GM12878 (cell line): ENCODE measurements around the gene C15orf62. TPM values are rescaled to one million over a fixed set of nuclear protein-coding genes. Genes with fewer than 3 reads are reported as not detected.

Source experiments
- ATAC-seq: fragments of 200-7000 bp; cut with Tn5 transposase; 3 replicates; pipeline ENCODE4 v1.9.1; 2020; ENCODE audit warnings: mild to moderate bottlenecking, moderate library complexity
- BruUV-seq: library from RNA; stranded (reverse); fragments of 400-500 nt; replicated peaks from 2 replicates; lab custom pipeline; 2021; lab: Mats Ljungman, UMichigan
- CTCF ChIA-PET: fragments of 300-600 bp; sonication (Branson Sonifier 250); formaldehyde crosslinking; extraction: SDS; loops from one replicate; lab custom pipeline; 2021; ENCODE audit warnings: inconsistent platforms; lab: Yijun Ruan, JAX
- POLR2A ChIA-PET: fragments of 350-600 bp; formaldehyde crosslinking; extraction: SDS; loops from one replicate; lab custom pipeline; 2021; ENCODE audit warnings: inconsistent platforms; lab: Charles Lee
- RAD21 ChIA-PET: fragments of 300-600 bp; sonication (Branson Sonifier 250); formaldehyde crosslinking; loops from one replicate; lab custom pipeline; 2023; ENCODE audit warnings: antibody characterized with exemption; ENCODE audit not compliant: unreplicated experiment; lab: Charles Lee
- SMC1A ChIA-PET: fragments of 300-600 bp; sonication (Branson Sonifier 250); formaldehyde crosslinking; loops from one replicate; lab custom pipeline; 2023; ENCODE audit not compliant: unreplicated experiment, uncharacterized antibody; lab: Charles Lee
- DNase-seq: peaks from one replicate; pipeline ENCODE4 v3.0.0-alpha.2; 2011; ENCODE audit warnings: low read depth, low spot score
- FAIRE-seq: peaks from 3 replicates; lab custom pipeline; 2011; peaks lifted over from hg19 to GRCh38; lab: Jason Lieb, UNC
- H2AFZ ChIP-seq: 2 replicates; pipeline ENCODE4 v1.6.0; 2011; ENCODE audit warnings: low read depth, low read length, control low read depth; ENCODE audit not compliant: control insufficient read depth
- H3K27ac ChIP-seq: 2 replicates; pipeline ENCODE4 v1.5.1; 2011; ENCODE audit warnings: control low read depth; ENCODE audit not compliant: control insufficient read depth, insufficient read depth
- H3K27me3 ChIP-seq, 2 experiments: replicated peaks in 1 of 2; 2 replicates each; pipeline versions ENCODE4 v1.6.0 to v1.6.1; 2011; ENCODE audit warnings: low read length in 1 of 2; ENCODE audit not compliant: control insufficient read depth in 2 of 2, insufficient read depth in 2 of 2
- H3K36me3 ChIP-seq, 2 experiments: 2 replicates each; pipeline ENCODE4 v1.5.1; 2011; ENCODE audit warnings: low read length in 1 of 2; ENCODE audit not compliant: control insufficient read depth in 2 of 2, insufficient read depth in 2 of 2
- H3K4me1 ChIP-seq: 2 replicates; pipeline ENCODE4 v1.6.1; 2011; ENCODE audit warnings: mild to moderate bottlenecking, low read length, moderate library complexity, mixed read lengths; ENCODE audit not compliant: control insufficient read depth, insufficient read depth
- H3K4me2 ChIP-seq: 2 replicates; pipeline ENCODE4 v1.6.0; 2011; ENCODE audit warnings: control low read depth; ENCODE audit not compliant: control insufficient read depth, insufficient read depth
- H3K4me3 ChIP-seq: fragments of 200-600 bp; sonication (generic); 2 replicates; pipeline ENCODE4 v1.5.1; 2016
- H3K79me2 ChIP-seq: 2 replicates; pipeline ENCODE4 v1.6.0; 2011; ENCODE audit warnings: low read length; ENCODE audit not compliant: control insufficient read depth, insufficient read depth
- H3K9ac ChIP-seq: 2 replicates; pipeline ENCODE4 v1.8.0; 2011; ENCODE audit warnings: low read length, control low read depth, mixed read lengths; ENCODE audit not compliant: control insufficient read depth, insufficient read depth
- H3K9me3 ChIP-seq: replicated peaks from 3 replicates; pipeline ENCODE4 v1.5.1; 2011; ENCODE audit warnings: mild to moderate bottlenecking, low read length; ENCODE audit not compliant: control insufficient read depth, insufficient read depth
- H4K20me1 ChIP-seq: 2 replicates; pipeline ENCODE4 v1.6.0; 2011; ENCODE audit not compliant: control insufficient read depth, insufficient read depth
- CHD4 ChIP-seq: fragments of 200-600 bp; sonication (generic); IDR thresholded peaks from 2 replicates; pipeline ENCODE4 v1.6.1; 2016; ENCODE audit warnings: mild to moderate bottlenecking
- DPF2 ChIP-seq: fragments of 450-650 bp; IDR thresholded peaks from 2 replicates; pipeline ENCODE4 v1.6.1; 2017; ENCODE audit warnings: mild to moderate bottlenecking
- FOXM1 ChIP-seq: IDR thresholded peaks from 2 replicates; pipeline ENCODE4 v1.6.1; 2012; ENCODE audit warnings: low read depth, mild to moderate bottlenecking, inconsistent platforms, low read length, moderate library complexity
- HDAC6 ChIP-seq: fragments of 200-600 bp; sonication (generic); IDR thresholded peaks from one replicate; pipeline ENCODE4 v1.8.0; 2017; ENCODE audit warnings: antibody characterized with exemption; ENCODE audit not compliant: unreplicated experiment
- MYC ChIP-seq: IDR thresholded peaks from 2 replicates; pipeline ENCODE4 v1.6.1; 2011; ENCODE audit warnings: mild to moderate bottlenecking, low read length, moderate library complexity, inconsistent platforms; ENCODE audit not compliant: insufficient read depth, insufficient replicate concordance, insufficient read length, severe bottlenecking
- POLR2A ChIP-seq: IDR thresholded peaks from 2 replicates; pipeline ENCODE4 v1.6.1; 2011; ENCODE audit warnings: low read depth, mild to moderate bottlenecking, low read length
- RB1 ChIP-seq: fragments of 450-650 bp; formaldehyde crosslinking; IDR thresholded peaks from 2 replicates; pipeline ENCODE4 v1.6.1; 2017; ENCODE audit warnings: mild to moderate bottlenecking, borderline replicate concordance
- RBBP5 ChIP-seq: fragments of 200-600 bp; sonication (generic); conservative IDR thresholded peaks from 2 replicates; pipeline ENCODE4 v1.6.1; 2016
- SMC3 ChIP-seq: IDR thresholded peaks from 2 replicates; pipeline ENCODE4 v1.6.1; 2011; ENCODE audit warnings: low read length, improper control_type of control experiment, borderline replicate concordance
- TARDBP ChIP-seq: IDR thresholded peaks from 2 replicates; pipeline ENCODE4 v1.6.1; 2016; ENCODE audit warnings: borderline replicate concordance
- TBL1XR1 ChIP-seq: IDR thresholded peaks from 2 replicates; pipeline ENCODE4 v1.6.1; 2012; ENCODE audit warnings: low read depth, low read length, improper control_type of control experiment
- YBX1 ChIP-seq: fragments of 450-650 bp; IDR thresholded peaks from 2 replicates; pipeline ENCODE4 v1.6.1; 2016; ENCODE audit warnings: antibody characterized with exemption
- ZNF384 ChIP-seq: IDR thresholded peaks from 2 replicates; pipeline ENCODE4 v1.6.1; 2012; ENCODE audit warnings: low read depth, mild to moderate bottlenecking, low read length, improper control_type of control experiment, borderline replicate concordance
- ZZZ3 ChIP-seq: IDR thresholded peaks from 2 replicates; pipeline ENCODE4 v1.6.1; 2011; ENCODE audit warnings: low read depth; ENCODE audit not compliant: control insufficient read depth, insufficient read length
- WGBS: methylation state at CpG from one replicate; pipeline ENCODE4 v1.1.6; 2016; ENCODE audit warnings: low lambda C conversion rate; ENCODE audit not compliant: insufficient replicate concordance, insufficient coverage; ENCODE audit errors: missing lambda C conversion rate; 5-methylcytosine and 5-hydroxymethylcytosine counted together
- in situ Hi-C: fragments of 300-500 bp; cut with MboI; formaldehyde crosslinking; loops from 9 replicates; pipeline ENCODE4 v1.14.3; 2018; ENCODE audit warnings: mixed read lengths
- intact Hi-C: fragments of 100-400 bp; cut with micrococcal nuclease; formaldehyde crosslinking; loops from one replicate; pipeline ENCODE4 v1.14.2; 2022; ENCODE audit not compliant: unreplicated experiment
- polyA plus RNA-seq, 11 experiments: library from polyadenylated mRNA; depleted of rRNA in 4 of 11; unstranded in 6 of 11; stranded (reverse) in 5 of 11; fragments of >200 nt; fragmentation: Nextera tagmentation in 4 of 11; fragmentation: Illumina TruSeq in 1 of 11; extraction: Ambion mirVana in 4 of 11; extraction: Trizol in 1 of 11; gene quantifications; 1 replicate in 1 of 11; 2 replicates in 10 of 11; pipeline versions ENCODE4 v1.2.1 to v1.2.3, GENCODE V29; 2011 to 2016; ENCODE audit warnings: inconsistent platforms in 2 of 11, missing spikeins in 2 of 11, low read depth in 1 of 11
- total RNA-seq, 4 experiments: library from RNA; depleted of rRNA in 3 of 4; stranded (reverse); fragments of >200 nt in 3 of 4; fragmentation: Illumina TruSeq in 1 of 4; extraction: Trizol in 1 of 4; gene quantifications; 2 replicates each; pipeline versions ENCODE4 v1.2.1 to v1.2.3, GENCODE V29; 2013 to 2021
- TF ChIP-seq, protein P1 (sequence below): fragments of 450-650 bp; IDR thresholded peaks from 2 replicates; pipeline ENCODE4 v1.6.1; 2016; ENCODE audit warnings: mild to moderate bottlenecking
- TF ChIP-seq, protein P2 (sequence below): IDR thresholded peaks from 2 replicates; pipeline ENCODE4 v1.6.1; 2011; ENCODE audit warnings: borderline replicate concordance, low read depth, mild to moderate bottlenecking, moderate library complexity, low read length; ENCODE audit not compliant: insufficient read depth, poor library complexity, severe bottlenecking

Gene C15orf62
- total and polyA plus RNA-seq, 10 of the 15 experiments (the other 5 are each of a cell fraction or from before 2014, with no cell fraction given), result 0.06 to 0.68 (median 0.40) TPM; not detected in 1

DNA sequence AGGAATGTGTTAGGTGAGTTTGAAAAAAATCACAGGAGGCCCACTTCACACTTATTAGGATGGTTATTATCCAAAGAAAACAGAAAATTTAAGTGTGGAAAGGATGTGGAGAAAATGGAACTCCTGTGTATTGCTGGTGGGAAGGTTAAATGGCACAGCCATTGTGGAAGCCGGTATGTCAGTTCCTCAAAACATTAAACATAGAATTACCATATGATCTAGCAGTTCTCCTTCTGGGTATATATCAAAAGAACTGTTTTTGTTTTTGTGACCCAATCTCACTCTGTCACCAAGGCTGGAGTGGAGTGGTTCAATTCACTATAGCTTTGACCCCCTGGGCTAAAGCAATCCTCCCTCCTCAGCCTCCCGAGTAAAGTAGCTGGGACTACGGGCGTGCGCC, 26.7 kb downstream of the C15orf62 start:
- Histone ChIP-seq H2AFZ (no peak overlapping the region), H3K9ac (no peak overlapping the region), H3K36me3 (no peaks in the 10 kb centered on the region), H3K4me1 (no peaks in the 10 kb centered on the region), H3K4me3 (no peak overlapping the region), H3K27ac (no peak overlapping the region), H3K4me2 (no peak overlapping the region), H3K79me2 (no peaks in the 10 kb centered on the region; the same call in 1 of the 2 replicates), H4K20me1 (no peaks in the 10 kb centered on the region), H3K27me3 (no peaks in the 10 kb centered on the region), H3K9me3 (no peaks in the 10 kb centered on the region)
- in situ Hi-C loops, result no loop called here
- DNase-seq (no peak), ATAC-seq (no peak), FAIRE-seq (no peak)
- TF ChIP-seq CHD4 (no peak), ZZZ3 (no peak), SMC3 (no peak), HDAC6 (no peak)
- ChIA-PET CTCF (interaction anchor here (0.6 to 0.7 kb wide), 3 partner anchors 102 to 207 kb away, joined by 4 to 6 read pairs (median 4); no protein-coding TSS in a partner anchor), SMC1A (interaction anchor here (0.7 to 1.3 kb wide), 2 partner anchors 9 to 101 kb away, joined by 4 to 5 read pairs; partner anchors contain the start of gene RAD51), POLR2A (interaction anchor here (0.7 kb wide), 1 partner anchor 352 kb away, joined by 4 read pairs; no protein-coding TSS in a partner anchor), RAD21 (interaction anchor here (0.7 to 1.8 kb wide), 2 partner anchors 10 to 62 kb away, joined by 3 to 4 read pairs; no protein-coding TSS in a partner anchor)
- 95% methylated on average over 5 of the region's 5 CpGs for WGBS
- no TSS peak for BruUV-seq
- intact Hi-C loops, result no loop called here

DNA sequence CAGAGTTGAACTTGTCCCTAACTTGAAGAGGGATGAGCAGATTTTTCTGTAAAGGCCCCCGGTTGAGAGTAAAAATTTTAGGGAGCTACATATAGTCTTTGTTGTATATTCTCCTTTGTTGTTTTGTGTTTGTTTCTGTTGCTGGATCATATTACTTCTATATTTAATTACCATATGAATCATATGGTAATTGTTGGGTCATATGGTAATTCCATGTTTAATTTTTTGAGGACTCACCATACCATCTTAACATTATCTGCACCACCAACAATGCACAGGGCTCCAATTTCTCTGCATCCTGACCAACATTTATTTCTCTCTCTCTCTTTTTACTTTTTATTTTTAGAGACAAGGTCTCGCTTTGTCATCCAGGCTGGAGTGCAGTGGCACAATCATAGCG, 29.7 kb downstream of the C15orf62 start:
- H3K79me2 ChIP-seq, result no peaks in the 10 kb centered on the region; the same call in 1 of the 2 replicates
- no peaks in the 10 kb centered on the region for H3K9me3 ChIP-seq
- no peaks in the 10 kb centered on the region for H4K20me1 ChIP-seq
- ChIA-PET POLR2A (interaction anchor here (1.6 kb wide), 1 partner anchor 61 kb away, joined by 4 read pairs; no protein-coding TSS in a partner anchor), SMC1A (no interaction called here), RAD21 (interaction anchor here (1.5 kb wide), 1 partner anchor 92 kb away, joined by 5 read pairs; no protein-coding TSS in a partner anchor), CTCF (interaction anchor here (1.2 kb wide), 1 partner anchor 60 kb away, joined by 3 read pairs; no protein-coding TSS in a partner anchor)
- H3K4me3 ChIP-seq, result no peak overlapping the region
- H3K36me3 ChIP-seq, result no peaks in the 10 kb centered on the region
- DNase-seq, result no peak
- no peaks in the 10 kb centered on the region for H3K27me3 ChIP-seq
- in situ Hi-C loops (no loop called here), intact Hi-C loops (no loop called here)
- no peak overlapping the region for H3K27ac ChIP-seq
- H3K4me1 ChIP-seq, result no peaks in the 10 kb centered on the region
- no TSS peak for BruUV-seq
- 96% methylated on average over 3 of the region's 3 CpGs for WGBS
- no peak overlapping the region for H2AFZ ChIP-seq
- H3K4me2 ChIP-seq, result no peak overlapping the region
- no peak overlapping the region for H3K9ac ChIP-seq
- no peak for FAIRE-seq
- ATAC-seq, result no peak
- TF ChIP-seq RB1, result no peak
- TF ChIP-seq FOXM1, result no peak
- no peak for TF ChIP-seq ZNF384
- TF ChIP-seq DPF2, result no peak
- no peak for TF ChIP-seq RBBP5
- TF ChIP-seq, protein P1, sequence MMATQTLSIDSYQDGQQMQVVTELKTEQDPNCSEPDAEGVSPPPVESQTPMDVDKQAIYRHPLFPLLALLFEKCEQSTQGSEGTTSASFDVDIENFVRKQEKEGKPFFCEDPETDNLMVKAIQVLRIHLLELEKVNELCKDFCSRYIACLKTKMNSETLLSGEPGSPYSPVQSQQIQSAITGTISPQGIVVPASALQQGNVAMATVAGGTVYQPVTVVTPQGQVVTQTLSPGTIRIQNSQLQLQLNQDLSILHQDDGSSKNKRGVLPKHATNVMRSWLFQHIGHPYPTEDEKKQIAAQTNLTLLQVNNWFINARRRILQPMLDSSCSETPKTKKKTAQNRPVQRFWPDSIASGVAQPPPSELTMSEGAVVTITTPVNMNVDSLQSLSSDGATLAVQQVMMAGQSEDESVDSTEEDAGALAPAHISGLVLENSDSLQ, result no peak
- TF ChIP-seq TARDBP, result no peak
- no peak for TF ChIP-seq YBX1
- no peak for TF ChIP-seq MYC
- TF ChIP-seq, protein P2, sequence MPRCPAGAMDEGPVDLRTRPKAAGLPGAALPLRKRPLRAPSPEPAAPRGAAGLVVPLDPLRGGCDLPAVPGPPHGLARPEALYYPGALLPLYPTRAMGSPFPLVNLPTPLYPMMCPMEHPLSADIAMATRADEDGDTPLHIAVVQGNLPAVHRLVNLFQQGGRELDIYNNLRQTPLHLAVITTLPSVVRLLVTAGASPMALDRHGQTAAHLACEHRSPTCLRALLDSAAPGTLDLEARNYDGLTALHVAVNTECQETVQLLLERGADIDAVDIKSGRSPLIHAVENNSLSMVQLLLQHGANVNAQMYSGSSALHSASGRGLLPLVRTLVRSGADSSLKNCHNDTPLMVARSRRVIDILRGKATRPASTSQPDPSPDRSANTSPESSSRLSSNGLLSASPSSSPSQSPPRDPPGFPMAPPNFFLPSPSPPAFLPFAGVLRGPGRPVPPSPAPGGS, result no peak
- no peak for TF ChIP-seq TBL1XR1
- no peak for TF ChIP-seq POLR2A
- TF ChIP-seq, all 136 proteins: peak for 0
